NB4 (cell line): ENCODE results near the gene MT1F.
"Not testable (repeated sequence)": the region's sequence is repeated elsewhere in the genome, so short reads cannot be mapped to it uniquely, and the experiment has no call there.

ENCODE experiments used
- MYC ChIP-seq: IDR thresholded peaks from 2 replicates; pipeline ENCODE4 v1.6.1; 2011; ENCODE audit warnings: low read depth, low read length
- POLR2A ChIP-seq: IDR thresholded peaks from 2 replicates; pipeline ENCODE4 v1.6.1; 2011; ENCODE audit warnings: mild to moderate bottlenecking; ENCODE audit not compliant: insufficient read length; ENCODE audit errors: extremely low read depth
- TF ChIP-seq, protein P1 (sequence below): IDR thresholded peaks from one replicate; pipeline ENCODE4 v1.5.1; 2012; ENCODE audit warnings: low read depth, low read length
- TF ChIP-seq, protein P2 (sequence below): IDR thresholded peaks from 2 replicates; pipeline ENCODE4 v1.6.1; 2011; ENCODE audit warnings: low read depth, low read length

DNA sequence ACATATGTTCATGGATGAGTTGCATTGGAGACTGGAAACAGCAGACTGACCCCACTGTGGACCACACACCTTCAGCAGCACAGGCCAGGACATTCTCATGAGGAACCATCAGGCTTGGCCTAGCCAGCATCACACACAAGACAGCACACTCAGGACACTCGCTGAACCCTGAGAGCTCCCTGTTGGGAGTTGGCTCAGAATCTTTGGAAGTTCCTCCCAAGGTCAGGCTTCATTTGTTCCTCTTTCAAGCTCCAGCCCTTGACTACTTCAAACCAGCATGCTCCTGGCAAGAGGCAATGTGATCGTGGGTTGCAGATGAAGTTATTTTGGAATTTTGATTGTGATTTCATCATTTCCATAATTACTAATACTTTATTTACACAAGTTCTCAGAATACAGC lies 13.9 kb downstream of the MT1F start:
- TF ChIP-seq, protein P1, sequence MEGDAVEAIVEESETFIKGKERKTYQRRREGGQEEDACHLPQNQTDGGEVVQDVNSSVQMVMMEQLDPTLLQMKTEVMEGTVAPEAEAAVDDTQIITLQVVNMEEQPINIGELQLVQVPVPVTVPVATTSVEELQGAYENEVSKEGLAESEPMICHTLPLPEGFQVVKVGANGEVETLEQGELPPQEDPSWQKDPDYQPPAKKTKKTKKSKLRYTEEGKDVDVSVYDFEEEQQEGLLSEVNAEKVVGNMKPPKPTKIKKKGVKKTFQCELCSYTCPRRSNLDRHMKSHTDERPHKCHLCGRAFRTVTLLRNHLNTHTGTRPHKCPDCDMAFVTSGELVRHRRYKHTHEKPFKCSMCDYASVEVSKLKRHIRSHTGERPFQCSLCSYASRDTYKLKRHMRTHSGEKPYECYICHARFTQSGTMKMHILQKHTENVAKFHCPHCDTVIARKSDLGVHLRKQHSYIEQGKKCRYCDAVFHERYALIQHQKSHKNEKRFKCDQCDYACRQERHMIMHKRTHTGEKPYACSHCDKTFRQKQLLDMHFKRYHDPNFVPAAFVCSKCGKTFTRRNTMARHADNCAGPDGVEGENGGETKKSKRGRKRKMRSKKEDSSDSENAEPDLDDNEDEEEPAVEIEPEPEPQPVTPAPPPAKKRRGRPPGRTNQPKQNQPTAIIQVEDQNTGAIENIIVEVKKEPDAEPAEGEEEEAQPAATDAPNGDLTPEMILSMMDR = not testable (repeated sequence)
- TF ChIP-seq POLR2A, MYC: not testable (repeated sequence)
- TF ChIP-seq, protein P2, sequence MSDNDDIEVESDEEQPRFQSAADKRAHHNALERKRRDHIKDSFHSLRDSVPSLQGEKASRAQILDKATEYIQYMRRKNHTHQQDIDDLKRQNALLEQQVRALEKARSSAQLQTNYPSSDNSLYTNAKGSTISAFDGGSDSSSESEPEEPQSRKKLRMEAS = not testable (repeated sequence)
